ENCODE data around the gene PRCC. TPM values are rescaled to one million over a fixed set of nuclear protein-coding genes. Genes with fewer than 3 reads are reported as not detected.
A peak's percentile ranks its signal among the peaks of the same experiment; 100 is the strongest.

PRCC gene
- total RNA-seq, 2 donors from 2014 or later: 44.5 to 72.1 TPM

DNA sequence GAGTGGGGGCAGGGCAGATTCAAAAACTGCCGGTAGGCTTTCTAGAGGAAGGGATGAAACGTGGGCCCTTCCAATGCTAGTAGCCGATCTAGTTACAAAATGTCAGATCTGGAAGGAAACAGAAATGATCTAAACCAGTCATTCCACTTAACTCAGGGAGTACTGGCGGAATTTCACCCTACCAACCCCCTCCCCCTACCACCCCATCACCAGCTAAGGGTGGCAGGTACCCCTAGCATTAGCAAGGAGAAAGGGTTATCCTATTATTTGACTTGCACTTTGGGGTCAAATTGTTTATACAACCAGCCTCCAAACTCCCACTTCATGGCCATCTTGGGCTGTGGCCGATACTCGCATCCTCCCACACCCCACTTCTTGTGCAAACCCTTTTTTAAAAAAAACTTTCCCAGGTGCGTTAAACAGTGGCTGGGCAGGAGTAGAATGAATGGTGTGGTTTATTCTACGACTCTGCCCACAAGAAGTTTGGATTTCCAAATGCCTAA lies 25.8 kb upstream of the PRCC start:
- DNase-seq (ENCODE audit: low spot score in 2 of 2) (no peak), ATAC-seq (peak; percentile 2 to 6)
- Mint-ChIP-seq H3K27ac (peak overlapping the region; percentile 94 to 98), H3K9me3 (no peaks in the 10 kb centered on the region), H3K36me3 (peaks cover 17 to 52% of the 10 kb centered on the region in 2 donors)

DNA sequence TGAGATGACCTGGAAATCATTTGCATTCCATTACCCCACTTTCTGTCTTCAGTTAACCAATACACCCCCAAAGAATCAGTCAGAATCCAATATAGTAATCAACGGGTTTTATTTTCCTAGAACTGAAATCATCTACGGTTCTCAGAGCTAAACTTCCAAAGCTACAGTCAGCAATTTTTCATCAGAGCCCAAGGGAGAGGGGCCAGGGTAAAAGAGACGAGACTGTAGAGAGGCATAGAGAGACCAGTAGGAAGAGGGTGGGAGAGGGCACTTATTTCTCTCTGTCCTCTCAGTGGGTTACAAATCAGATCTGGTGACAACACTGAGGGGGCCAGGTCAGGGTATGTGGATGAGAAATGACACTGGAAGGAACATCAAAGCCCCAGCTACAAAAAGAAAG lies 25.3 kb upstream of the PRCC start:
- DNase-seq (ENCODE audit: low spot score in 2 of 2) (no peak), ATAC-seq (no peak)
- H3K9me3 Mint-ChIP-seq: no peaks in the 10 kb centered on the region
- H3K36me3 Mint-ChIP-seq: peaks cover 17 to 52% of the 10 kb centered on the region in 2 donors
- H3K27ac Mint-ChIP-seq: peak overlapping the region; percentile 94 to 98

DNA sequence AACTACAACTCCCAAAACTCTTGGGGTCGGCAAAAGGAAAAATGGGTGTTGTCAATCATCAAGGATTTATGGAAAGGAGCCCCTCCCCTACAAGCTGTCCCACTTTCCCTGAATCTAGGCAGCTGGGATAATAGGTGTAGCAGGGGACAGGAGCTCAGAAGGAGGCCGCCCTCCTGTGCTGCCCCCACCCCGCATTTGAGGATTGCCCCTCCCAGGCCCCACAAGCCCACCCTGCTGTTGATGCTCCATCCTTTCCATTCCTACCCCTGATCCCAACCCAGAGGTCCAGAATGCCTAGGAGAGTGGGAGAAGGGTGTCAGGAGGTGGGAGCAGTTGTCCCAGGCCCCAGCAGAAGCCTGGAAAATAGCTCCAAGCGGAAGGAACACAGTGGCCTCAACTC lies 24.5 kb upstream of the PRCC start:
- ATAC-seq (no peak), DNase-seq (ENCODE audit: low spot score in 2 of 2) (no peak)
- Mint-ChIP-seq H3K27ac (peak overlapping the region in 1 of 2 donors; percentile 6), H3K9me3 (no peaks in the 10 kb centered on the region), H3K36me3 (peaks cover 20 to 58% of the 10 kb centered on the region in 2 donors)

DNA sequence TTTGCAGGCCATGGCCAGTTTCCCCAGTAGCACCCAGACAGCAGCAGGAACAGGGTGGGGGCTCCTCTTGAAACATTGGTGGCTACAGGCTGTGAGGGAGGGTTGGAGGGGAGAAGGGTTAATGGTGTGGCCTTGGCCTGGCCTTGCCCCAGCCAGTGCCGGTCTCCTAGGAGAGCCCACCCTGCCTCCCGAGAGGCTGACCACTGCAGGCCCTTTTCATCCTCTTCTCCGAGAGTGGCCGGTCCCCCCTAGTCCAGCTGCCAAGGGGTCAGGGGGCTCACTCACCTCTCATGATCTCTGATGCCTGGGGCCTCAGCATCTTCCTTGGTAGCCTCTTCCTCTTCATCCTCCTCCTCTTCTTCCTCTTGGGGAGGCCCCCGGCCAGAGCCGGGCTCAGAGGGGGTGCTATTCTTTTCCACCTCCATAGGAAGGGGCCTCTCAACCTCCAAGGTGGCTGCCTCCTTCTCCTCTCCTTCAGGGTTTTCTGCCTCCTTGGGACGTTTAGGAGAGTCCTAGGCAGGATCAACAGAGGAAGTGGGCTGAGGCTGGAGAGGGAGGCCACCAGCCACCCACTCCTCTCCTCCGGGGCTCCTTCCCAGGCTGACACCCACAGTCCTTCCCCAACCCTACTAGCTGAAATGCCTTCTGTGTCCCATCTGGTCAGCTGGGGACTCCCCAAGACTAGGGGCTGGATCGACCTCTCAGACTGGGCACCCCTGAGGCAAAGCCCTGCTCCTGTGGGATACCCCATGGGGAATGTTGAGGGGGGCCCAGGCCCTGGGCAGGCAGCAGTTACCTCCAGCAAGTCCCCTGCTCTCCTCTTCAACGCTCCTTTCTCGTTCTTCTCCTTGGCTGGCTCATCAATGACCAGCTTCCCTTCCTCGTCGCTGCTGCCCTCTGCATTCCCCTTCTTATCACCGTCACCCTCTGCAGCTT lies 23.7 kb upstream of the PRCC start:
- H3K9me3 Mint-ChIP-seq: no peaks in the 10 kb centered on the region
- ATAC-seq: no peak

DNA sequence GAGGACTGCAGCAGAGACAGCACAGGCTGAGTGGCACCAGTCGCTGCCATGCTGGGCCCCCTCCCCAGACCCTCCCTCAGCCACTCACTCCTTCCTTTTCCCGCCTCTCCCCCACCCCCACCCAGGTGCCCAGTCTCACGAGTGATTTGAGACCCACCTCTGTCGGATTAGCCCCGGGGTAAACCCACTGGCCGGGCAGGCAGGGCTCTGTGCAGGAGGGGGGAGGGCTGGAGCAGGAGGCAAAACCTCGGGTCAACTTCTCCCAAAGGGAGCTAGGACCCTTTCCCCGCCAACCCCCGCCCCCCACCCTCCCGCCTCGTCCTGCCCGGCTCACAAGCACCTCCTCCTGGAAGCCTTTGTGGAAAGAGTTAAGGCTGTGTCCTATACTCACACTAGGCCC lies 23.0 kb upstream of the PRCC start:
- DNase-seq (ENCODE audit: low spot score in 2 of 2) (no peak), ATAC-seq (no peak)
- Mint-ChIP-seq H3K27ac (peak overlapping the region; percentile 50 to 89), H3K9me3 (no peaks in the 10 kb centered on the region), H3K36me3 (peaks cover 34 to 62% of the 10 kb centered on the region in 2 donors)

More for the DNA sequence above, 23.7 kb upstream of the PRCC start:
- peak overlapping the region; percentile 50 to 75 for H3K27ac Mint-ChIP-seq
- no peak for DNase-seq (ENCODE audit: low spot score in 2 of 2)
- H3K36me3 Mint-ChIP-seq: peaks cover 27 to 62% of the 10 kb centered on the region in 2 donors

DNA sequence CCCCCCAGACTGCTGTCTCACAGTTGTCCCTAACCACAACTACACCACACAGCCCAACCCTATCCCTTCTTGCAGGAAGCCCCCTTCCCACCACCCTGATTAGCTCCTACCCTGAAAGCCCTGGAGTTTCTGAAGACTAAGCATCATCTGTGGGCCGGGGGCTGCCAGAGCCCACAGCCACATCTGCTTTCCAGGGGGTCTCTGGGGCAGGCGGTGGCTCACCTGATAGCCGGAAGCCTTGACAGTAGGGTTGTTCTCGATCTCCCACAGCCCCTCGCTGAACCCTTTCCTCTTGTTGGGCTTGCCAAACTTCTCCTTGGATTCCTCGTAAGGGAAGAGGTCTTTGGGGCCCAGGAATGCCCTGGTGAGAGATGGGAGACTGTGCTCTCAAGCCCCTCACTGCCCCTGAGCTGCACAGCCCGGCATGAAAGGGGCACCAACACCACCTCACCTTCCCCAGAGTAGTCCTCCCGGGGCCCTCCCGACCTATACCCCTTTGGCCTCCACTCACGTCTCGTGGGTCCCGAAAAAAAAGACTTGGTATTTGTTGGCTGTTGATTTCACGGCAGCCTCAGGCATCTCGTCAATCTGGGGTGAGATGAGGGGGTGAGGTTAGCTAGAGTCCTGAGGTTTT lies 22.4 kb upstream of the PRCC start:
- peak overlapping the region in 1 of 2 donors; percentile 89 for H3K27ac Mint-ChIP-seq

DNA sequence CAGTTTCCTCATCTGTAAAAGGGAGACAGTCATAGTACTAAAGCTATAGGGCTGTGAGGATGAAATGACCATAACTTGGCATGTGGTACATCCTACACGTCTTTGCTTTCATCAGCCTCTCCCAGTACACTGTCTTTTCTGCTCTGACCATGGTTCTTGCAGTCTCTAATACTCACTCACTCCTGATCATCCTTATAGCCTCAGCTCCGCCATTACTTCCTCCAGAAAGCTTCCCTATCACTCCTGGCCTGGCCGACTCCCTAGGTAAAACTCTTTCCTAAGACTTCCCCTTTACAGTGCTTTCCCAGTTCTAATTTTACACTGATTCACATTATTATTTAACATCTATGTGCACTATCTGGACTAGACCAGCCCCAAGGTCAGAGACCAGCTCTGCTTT lies 21.5 kb upstream of the PRCC start:
- Mint-ChIP-seq H3K36me3 (peaks cover 41 to 68% of the 10 kb centered on the region in 2 donors), H3K9me3 (no peaks in the 10 kb centered on the region)
- ATAC-seq: no peak

More for the DNA sequence above, 22.4 kb upstream of the PRCC start:
- peaks cover 40 to 67% of the 10 kb centered on the region in 2 donors for H3K36me3 Mint-ChIP-seq
- no peaks in the 10 kb centered on the region for H3K9me3 Mint-ChIP-seq
- no peak for DNase-seq (ENCODE audit: low spot score in 2 of 2)
- ATAC-seq: no peak

DNA sequence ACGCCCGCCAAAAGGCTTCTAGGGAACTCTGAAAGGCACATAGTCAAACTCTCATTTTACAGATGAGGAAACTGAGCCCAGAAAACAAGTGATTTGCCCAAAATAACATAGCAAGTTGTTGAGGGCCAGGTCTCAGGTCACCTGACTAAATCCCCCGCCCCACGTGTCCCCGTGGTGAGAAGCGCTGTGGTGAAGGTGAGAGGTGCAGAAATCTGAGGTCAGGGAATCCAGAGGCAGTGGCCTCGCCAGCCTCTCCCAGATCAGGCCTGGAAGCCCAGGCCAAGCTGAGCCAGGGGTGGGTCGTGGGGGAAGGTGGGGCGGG lies 21.0 kb upstream of the PRCC start:
- H3K9me3 Mint-ChIP-seq: no peaks in the 10 kb centered on the region
- DNase-seq (ENCODE audit: low spot score in 2 of 2): no peak
- no peak for ATAC-seq
- H3K36me3 Mint-ChIP-seq: peaks cover 36 to 63% of the 10 kb centered on the region in 2 donors
- peak overlapping the region; percentile 9 to 83 for H3K27ac Mint-ChIP-seq

More for the DNA sequence above, 21.5 kb upstream of the PRCC start:
- DNase-seq (ENCODE audit: low spot score in 2 of 2): no peak
- H3K27ac Mint-ChIP-seq: peak overlapping the region; percentile 9 to 40

DNA sequence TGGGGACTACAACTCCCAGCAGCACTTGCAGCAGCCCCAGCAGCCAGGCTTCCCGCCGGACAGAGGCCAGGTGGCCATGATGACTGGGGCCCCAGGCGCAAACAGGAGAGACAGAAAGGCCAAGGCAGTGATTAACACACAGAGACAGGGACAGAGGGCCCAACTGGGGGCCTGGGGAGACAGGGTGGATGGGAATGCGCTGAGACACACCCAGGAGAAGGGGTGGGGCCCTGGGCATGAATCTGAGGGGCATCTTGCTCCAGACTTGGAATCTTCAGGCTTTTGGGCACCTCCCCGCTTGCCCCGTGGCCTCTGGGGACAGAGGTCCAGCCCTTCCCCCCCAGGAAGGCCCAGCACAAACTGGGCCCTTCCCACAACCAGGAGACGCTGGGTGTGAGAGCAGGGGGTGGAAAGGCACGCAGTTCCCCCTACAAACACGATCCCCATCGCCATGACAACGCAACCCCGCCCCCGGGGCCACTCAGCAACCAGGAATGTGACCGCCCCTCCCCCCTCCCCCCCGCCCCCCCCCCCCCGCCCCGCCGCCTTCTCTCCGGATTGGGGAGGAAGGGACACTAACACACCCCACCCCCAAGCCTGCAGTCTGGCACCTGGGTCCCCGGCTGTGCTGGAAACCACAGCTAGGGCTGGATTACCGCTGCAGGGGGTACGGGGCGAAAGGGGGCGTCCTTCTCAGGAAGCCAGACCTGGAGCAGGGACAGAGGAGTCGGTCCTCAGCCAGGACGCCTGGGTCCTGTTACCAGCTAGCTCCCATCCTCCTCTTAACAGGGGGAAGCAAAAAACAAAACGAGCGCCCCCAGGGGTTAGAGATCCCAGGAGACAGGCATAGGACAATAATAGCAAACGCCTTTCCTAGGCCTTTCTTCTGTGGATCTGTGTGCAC lies 20.4 kb upstream of the PRCC start:
- Mint-ChIP-seq H3K36me3 (peaks cover 35 to 58% of the 10 kb centered on the region in 2 donors), H3K9me3 (no peaks in the 10 kb centered on the region), H3K27ac (peak overlapping the region; percentile 95 to 99)
- ATAC-seq (peak in 1 of 2 donors; percentile 11), DNase-seq (ENCODE audit: low spot score in 2 of 2) (peak in 1 of 2 donors; percentile 50)

DNA sequence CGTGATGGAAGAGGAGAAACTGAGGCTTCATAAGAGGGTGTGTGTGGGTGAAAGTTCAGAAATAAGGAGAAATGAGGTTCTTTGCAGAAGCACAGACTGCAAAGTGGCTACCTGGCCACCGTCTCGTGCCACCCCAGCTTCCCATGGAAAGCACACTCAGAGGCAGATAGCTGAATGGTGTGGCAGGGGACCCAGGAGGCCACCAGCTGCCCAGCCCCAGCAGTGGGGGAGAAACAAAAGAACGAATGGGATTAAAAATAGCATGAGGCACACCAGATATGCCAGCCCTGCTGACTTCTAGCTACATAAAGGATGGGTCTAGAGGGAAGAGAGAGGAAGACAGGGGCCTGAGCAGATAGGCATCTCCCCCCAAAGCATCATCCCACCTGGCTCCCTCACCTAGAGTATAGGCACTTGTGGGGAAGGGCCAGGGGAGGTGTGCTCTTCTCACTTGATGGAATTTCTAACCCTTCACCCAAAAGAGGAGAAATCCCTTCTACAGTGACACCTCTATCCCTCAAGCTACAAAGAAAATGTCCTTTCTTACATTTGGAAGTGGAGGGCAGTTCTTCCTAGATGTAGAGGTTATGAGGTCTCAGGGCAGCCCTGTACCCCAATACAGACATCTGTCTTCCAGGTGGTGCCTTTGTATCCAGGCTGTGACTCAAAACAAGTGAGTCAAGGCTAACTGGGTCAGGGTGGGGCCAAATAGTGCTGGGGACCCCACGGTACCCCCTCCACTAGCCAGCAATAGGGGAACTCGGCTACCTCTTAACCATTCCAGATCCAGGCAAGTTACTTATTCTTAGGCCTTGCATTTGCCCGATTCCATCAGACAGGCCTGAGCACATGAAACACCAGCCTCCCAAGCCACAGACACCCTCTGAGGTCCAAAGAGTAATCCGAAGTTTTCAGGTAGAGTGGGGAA lies 19.3 kb upstream of the PRCC start:
- Mint-ChIP-seq H3K27ac (peak overlapping the region; percentile 95 to 99), H3K9me3 (no peaks in the 10 kb centered on the region), H3K36me3 (peaks cover 35 to 52% of the 10 kb centered on the region in 2 donors)
- ATAC-seq (no peak), DNase-seq (ENCODE audit: low spot score in 2 of 2) (no peak)

DNA sequence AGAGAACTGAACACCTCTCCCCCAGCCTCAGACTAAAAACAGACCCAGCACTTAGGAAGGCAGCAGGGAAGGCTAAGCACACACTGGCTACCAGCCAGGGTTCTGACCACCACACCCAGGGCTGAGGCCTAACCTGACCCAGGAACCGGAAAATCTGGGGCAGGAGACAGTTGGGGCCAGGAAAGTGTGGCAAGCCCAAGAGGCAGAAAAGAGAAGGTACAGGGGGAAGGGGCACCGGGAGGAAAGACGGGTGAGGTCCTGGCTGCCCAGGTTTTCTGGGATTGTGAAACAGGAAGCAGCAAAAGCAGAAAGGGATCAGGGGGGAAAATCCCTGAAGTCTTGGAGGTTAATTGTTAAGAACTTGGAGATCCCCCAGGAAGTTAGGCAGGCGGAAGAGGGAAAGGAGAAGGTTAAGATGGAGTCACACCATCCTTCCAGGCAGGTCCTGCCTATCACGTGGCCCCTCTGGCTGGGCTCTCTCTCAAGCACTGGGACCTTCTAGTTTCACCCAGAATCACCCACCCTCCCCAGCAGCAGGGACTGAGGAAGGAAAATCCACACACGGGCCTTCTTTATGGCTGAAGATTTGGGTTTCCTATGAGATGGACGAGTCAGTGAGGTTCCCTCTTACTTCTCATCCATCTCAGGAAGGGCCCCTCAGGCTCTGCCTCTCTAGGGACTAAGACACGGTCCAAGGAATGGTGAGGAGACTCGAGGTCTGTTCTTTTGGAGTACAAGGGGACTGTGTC lies 18.5 kb upstream of the PRCC start:
- ATAC-seq (peak in 1 of 2 donors; percentile 47), DNase-seq (ENCODE audit: low spot score in 2 of 2) (no peak)
- Mint-ChIP-seq H3K27ac (peak overlapping the region; percentile 95 to 99), H3K36me3 (peaks cover 35 to 49% of the 10 kb centered on the region in 2 donors), H3K9me3 (no peaks in the 10 kb centered on the region)

DNA sequence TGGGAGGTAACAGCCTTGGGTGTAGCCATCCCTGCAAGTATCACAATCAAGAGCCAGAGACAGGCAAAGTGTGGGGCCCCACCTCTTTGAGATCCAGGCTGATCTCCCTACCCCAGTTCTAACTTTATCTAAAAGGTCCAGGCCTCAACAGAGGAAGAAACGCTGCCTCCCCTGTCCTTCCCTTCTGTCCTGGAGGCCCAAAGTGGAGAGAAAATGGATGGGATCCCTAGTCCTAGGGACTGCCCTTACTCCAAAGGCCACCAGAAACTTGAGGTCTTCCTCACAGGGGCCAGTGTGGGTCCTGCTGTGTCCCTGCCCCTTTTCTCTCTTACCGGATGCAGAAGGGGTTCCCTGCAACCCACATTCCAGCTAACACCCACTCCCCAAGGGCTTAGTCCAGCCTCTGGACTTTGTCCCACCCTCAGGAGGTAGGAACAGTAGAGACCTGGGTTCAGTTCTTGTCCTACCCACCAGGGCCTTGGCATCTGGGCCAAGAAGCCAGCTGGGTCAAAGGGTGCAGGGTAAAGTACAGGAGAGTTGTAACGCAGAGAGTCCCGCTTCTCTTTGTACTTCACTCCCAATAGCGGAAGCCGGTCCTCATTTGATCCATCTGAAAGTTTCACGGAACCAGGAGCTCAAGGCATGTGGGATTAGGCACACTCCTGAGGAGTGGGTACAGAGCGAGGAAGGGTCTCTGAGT lies 17.8 kb upstream of the PRCC start:
- ATAC-seq: no peak
- Mint-ChIP-seq H3K9me3 (no peaks in the 10 kb centered on the region), H3K36me3 (peaks cover 35 to 44% of the 10 kb centered on the region in 2 donors), H3K27ac (peak overlapping the region; percentile 95 to 99)
- DNase-seq (ENCODE audit: low spot score in 2 of 2): no peak

DNA sequence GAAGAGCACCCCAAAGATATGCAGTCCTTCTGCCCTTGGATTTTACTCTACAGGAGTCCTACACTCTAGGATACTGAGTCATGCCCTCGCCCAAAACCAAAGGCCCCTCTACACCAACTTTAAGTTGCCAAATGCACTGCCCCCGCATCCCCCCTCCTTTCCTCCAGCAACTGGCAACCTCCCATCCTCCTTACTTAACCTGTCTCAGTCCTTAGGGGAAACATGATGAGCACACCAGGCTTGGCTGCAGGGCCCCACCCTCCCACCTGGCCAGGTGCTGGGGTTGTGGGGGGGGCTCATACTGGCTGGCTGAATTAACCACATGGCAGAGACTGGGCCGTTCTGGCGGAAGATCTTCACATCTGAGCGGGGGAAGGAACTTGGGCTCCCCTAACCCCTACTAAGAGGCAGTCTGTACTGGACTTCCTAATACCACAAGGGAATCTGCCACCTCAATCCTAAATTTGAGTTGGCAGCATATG lies 17.1 kb upstream of the PRCC start:
- peaks cover 35 to 44% of the 10 kb centered on the region in 2 donors for H3K36me3 Mint-ChIP-seq

More for the DNA sequence above, 17.1 kb upstream of the PRCC start:
- ATAC-seq: peak in 1 of 2 donors; percentile 42
- DNase-seq (ENCODE audit: low spot score in 2 of 2): no peak
- Mint-ChIP-seq H3K27ac (peak overlapping the region; percentile 95 to 99), H3K9me3 (no peaks in the 10 kb centered on the region)
